ENCODE data around the gene EFCAB11. TPM values are rescaled to one million over a fixed set of nuclear protein-coding genes. Genes with fewer than 3 reads are reported as not detected.

The EFCAB11 gene
- total RNA-seq, 1 donor from 2014 or later = not detected

- Histone ChIP-seq H3K27ac (no peak overlapping the region), H3K36me3 (peaks cover 6 to 25% of the 10 kb centered on the region in 2 donors), H3K9me3 (no peaks in the 10 kb centered on the region), H3K4me3 (no peak overlapping the region), H3K4me1 (no peaks in the 10 kb centered on the region), H3K27me3 (no peaks in the 10 kb centered on the region)
- no peak for TF ChIP-seq CTCF (IDR thresholded peaks at IDR 0.05)
- DNase-seq (ENCODE audit: low spot score in 2 of 2) = no peak
- intact Hi-C loops (cut with DNase I) = no loop called here
Observed at GRCh38 chr14:89963288-89963978, 8.9 kb upstream of the EFCAB11 start.

- DNase-seq (ENCODE audit: low spot score in 2 of 2) = no peak
- Histone ChIP-seq H3K27me3 (no peaks in the 10 kb centered on the region), H3K27ac (no peak overlapping the region), H3K9me3 (no peaks in the 10 kb centered on the region), H3K4me1 (peaks cover 4 to 8% of the 10 kb centered on the region in 2 donors), H3K36me3 (peaks cover 6 to 12% of the 10 kb centered on the region in 2 donors), H3K4me3 (no peak overlapping the region)
- intact Hi-C loops (cut with DNase I) = no loop called here
- no peak for TF ChIP-seq CTCF (IDR thresholded peaks at IDR 0.05)
Observed at GRCh38 chr14:89960914-89961313, 6.4 kb upstream of the EFCAB11 start.

- no peak for TF ChIP-seq CTCF (IDR thresholded peaks at IDR 0.05)
- H3K4me3 ChIP-seq = no peak overlapping the region
- peaks cover 6 to 12% of the 10 kb centered on the region in 2 donors for H3K36me3 ChIP-seq
- no peaks in the 10 kb centered on the region for H3K27me3 ChIP-seq
- DNase-seq (ENCODE audit: low spot score in 2 of 2) = no peak
- intact Hi-C loops (cut with DNase I) = loop anchor here (5.0 to 10.0 kb wide), 5 partner anchors 295 to 1408 kb away; partner anchors contain the start of genes CALM1 and PSMC1
- H3K27ac ChIP-seq = no peak overlapping the region
- peaks cover 4 to 10% of the 10 kb centered on the region in 2 donors for H3K4me1 ChIP-seq
- H3K9me3 ChIP-seq = no peaks in the 10 kb centered on the region
Observed at GRCh38 chr14:89959853-89960445, 5.4 kb upstream of the EFCAB11 start.

GRCh38 chr14:89958966-89959365 is 4.4 kb upstream of the EFCAB11 start:
- no peak for DNase-seq (ENCODE audit: low spot score in 2 of 2)
- Histone ChIP-seq H3K4me3 (no peak overlapping the region), H3K9me3 (no peaks in the 10 kb centered on the region), H3K4me1 (peaks cover 4 to 11% of the 10 kb centered on the region in 2 donors), H3K27me3 (no peaks in the 10 kb centered on the region), H3K36me3 (peaks cover 4 to 10% of the 10 kb centered on the region in 2 donors), H3K27ac (no peak overlapping the region)
- intact Hi-C loops (cut with DNase I) = loop anchor here (5.0 to 10.0 kb wide), 5 partner anchors 296 to 1407 kb away; partner anchors contain the start of genes CALM1 and PSMC1
- no peak for TF ChIP-seq CTCF (IDR thresholded peaks at IDR 0.05)

GRCh38 chr14:89957791-89958190 is 3.3 kb upstream of the EFCAB11 start:
- Histone ChIP-seq H3K4me3 (no peak overlapping the region), H3K27ac (no peak overlapping the region), H3K27me3 (no peaks in the 10 kb centered on the region), H3K36me3 (no peaks in the 10 kb centered on the region), H3K4me1 (peaks cover 4 to 11% of the 10 kb centered on the region in 2 donors), H3K9me3 (no peaks in the 10 kb centered on the region)
- DNase-seq (ENCODE audit: low spot score in 2 of 2) = no peak
- intact Hi-C loops (cut with DNase I) = loop anchor here (2.0 to 10.0 kb wide), 6 partner anchors 297 to 1405 kb away; partner anchors contain the start of genes CALM1, PSMC1 and TTC8
- no peak for TF ChIP-seq CTCF (IDR thresholded peaks at IDR 0.05)

Data from ascending aorta (tissue), 2 donors.